ENCODE results near the gene TEX48.

Gene TEX48

DNA sequence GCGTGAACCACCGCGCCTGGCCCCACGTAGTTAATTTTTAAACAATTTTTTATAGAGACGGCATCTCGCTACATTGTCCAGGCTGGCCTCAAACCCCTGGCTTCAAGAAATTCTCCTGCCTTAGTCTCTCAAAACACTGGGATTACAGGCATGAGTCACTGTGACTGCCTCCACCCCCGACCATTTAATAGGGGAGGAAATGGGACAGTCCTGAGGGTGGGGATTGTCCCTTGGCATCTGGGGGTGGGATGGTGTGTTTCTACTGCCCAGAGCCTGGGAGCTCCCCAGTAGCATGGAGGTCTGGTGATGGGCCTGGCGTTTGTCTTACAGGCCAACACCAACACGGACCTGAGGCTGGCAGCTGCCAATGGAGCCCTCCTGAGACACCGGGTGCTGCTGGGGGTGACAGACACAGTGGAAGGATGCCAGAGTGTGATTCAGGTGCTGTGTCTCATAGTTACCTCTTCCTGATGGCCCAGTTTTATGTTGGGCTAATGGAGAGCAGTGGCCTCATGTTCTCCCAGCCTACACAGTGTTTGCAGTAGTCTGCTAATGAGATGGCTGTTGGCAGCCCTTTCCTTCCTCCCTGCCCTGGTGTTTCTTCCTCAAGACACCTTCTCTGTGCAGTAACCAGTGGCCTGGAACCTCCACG is 48.4 kb downstream of the TEX48 start:
- Histone ChIP-seq H3K4me1 (ENCODE audit: control insufficient read depth, insufficient read depth, low read length) (no peaks in the 10 kb centered on the region), H3K9ac (ENCODE audit: low read depth, low read length) (no peak overlapping the region), H3K9me3 (replicated peaks; ENCODE audit: low read length) (no peaks in the 10 kb centered on the region), H3K27me3 (ENCODE audit: control insufficient read depth, insufficient read depth, low read length) (no peaks in the 10 kb centered on the region), H3K4me2 (ENCODE audit: low read length) (no peak overlapping the region), H3K36me3 (ENCODE audit: insufficient read depth, low read length) (no peaks in the 10 kb centered on the region), H3K4me3 (ENCODE audit: low read length) (no peak overlapping the region)

DNA sequence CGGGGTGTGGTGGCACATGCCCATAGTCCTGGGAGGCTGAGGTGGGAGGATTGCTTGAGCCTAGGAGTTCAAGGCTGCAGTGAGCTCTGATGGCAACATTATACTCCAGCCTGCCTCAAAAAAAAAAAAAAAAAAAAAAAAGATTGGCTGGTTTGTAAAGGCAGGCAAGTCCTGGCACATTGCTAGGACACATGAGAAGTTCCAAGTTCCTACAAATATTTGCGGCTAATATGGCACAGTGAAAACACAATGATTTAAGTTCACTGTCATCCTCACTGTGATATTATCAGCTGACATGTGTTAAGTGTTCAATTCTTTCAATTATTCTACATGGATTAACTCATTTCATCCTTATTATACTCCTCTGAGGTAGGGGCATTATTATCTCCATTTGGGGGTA is 50.8 kb downstream of the TEX48 start:
- Histone ChIP-seq H3K9me3 (replicated peaks; ENCODE audit: low read length) (no peaks in the 10 kb centered on the region), H3K4me1 (ENCODE audit: control insufficient read depth, insufficient read depth, low read length) (no peaks in the 10 kb centered on the region), H3K4me2 (ENCODE audit: low read length) (no peak overlapping the region), H3K27me3 (ENCODE audit: control insufficient read depth, insufficient read depth, low read length) (no peaks in the 10 kb centered on the region), H3K9ac (ENCODE audit: low read depth, low read length) (no peak overlapping the region), H3K36me3 (ENCODE audit: insufficient read depth, low read length) (no peaks in the 10 kb centered on the region), H3K4me3 (ENCODE audit: low read length) (no peak overlapping the region)

DNA sequence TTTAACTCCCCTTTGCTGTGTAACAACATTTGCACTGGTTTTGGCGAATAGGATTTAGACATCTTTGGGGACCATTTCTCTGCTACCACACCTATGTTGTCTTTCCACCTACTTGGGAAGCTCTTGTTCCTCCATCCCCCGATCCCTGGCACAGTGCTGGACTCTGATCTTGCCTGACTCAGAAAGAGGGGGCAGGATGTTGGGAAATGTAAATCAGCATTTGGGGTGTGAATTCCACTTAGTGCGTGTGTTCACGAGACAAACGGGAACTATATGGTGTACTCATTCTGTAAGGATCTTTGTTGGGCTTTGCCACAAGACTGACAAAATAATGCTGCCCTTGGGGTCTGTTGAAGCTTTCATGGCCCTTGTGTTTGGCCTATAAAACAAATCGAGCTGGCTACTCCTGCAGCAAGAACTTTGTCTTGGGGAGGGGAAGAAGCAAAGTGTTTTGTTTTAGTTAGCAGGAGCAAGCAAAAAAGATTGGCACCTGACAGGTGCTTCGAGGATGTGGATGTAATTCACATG is 52.4 kb downstream of the TEX48 start:
- Histone ChIP-seq H3K36me3 (ENCODE audit: insufficient read depth, low read length) (no peaks in the 10 kb centered on the region), H3K9me3 (replicated peaks; ENCODE audit: low read length) (no peaks in the 10 kb centered on the region), H3K9ac (ENCODE audit: low read depth, low read length) (no peak overlapping the region), H3K4me3 (ENCODE audit: low read length) (no peak overlapping the region), H3K27me3 (ENCODE audit: control insufficient read depth, insufficient read depth, low read length) (no peaks in the 10 kb centered on the region), H3K4me1 (ENCODE audit: control insufficient read depth, insufficient read depth, low read length) (no peaks in the 10 kb centered on the region), H3K4me2 (ENCODE audit: low read length) (no peak overlapping the region)

DNA sequence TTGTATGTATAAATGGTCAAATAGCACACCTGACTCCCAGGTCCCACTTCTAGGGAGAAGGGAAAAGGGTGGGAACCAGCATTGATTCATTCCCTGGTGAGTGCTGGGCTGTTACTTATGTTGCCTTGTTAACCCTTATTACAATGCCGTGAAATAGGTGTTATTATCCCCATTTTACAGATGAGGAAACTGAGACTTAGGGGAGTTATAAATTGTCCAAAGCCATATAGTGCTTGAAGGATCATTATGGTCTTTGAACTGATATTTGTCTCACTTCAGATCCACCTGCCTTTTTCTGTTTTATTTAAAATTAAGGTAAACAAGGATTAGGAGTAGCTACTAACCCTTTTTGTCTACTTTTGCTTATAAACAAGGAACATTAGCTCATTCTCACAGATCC is 54.4 kb downstream of the TEX48 start:
- no peak overlapping the region for H3K4me3 ChIP-seq (ENCODE audit: low read length)
- peaks cover under 1% of the 10 kb centered on the region for H3K4me1 ChIP-seq (ENCODE audit: control insufficient read depth, insufficient read depth, low read length)
- H3K9me3 ChIP-seq (replicated peaks; ENCODE audit: low read length): no peaks in the 10 kb centered on the region
- no peak overlapping the region for H3K9ac ChIP-seq (ENCODE audit: low read depth, low read length)
- no peaks in the 10 kb centered on the region for H3K27me3 ChIP-seq (ENCODE audit: control insufficient read depth, insufficient read depth, low read length)
- H3K36me3 ChIP-seq (ENCODE audit: insufficient read depth, low read length): no peaks in the 10 kb centered on the region
- H3K4me2 ChIP-seq (ENCODE audit: low read length): no peak overlapping the region

DNA sequence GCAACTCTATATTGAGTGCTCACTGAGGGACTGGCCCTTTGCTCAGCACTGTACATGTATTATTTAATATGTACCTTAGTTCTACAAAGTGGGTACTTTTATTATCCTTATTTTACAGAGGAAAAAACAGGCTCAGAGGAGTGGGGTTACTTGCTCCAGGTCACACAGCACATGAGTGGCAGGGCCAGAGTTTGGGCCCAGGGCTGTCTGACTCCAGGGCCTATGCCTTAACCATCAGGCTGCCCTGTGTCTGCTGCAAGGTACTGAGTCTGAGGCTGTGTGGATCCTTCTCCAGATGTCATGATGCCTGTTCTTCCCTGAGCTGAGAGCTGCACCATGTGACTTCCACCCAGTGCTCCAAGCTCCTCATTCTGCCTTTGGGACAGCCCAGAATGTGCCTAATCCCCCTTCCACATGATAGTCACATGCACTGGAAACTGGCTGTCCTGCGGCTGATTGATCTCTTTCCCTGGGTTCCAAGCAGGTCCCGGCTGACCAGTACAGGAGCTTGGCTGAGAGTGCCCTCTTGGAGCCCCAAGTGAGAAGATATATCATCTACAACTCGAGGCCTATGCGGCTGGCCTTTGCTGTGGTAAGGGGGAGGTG is 55.5 kb downstream of the TEX48 start:
- H3K9ac ChIP-seq (ENCODE audit: low read depth, low read length): no peak overlapping the region
- H3K27me3 ChIP-seq (ENCODE audit: control insufficient read depth, insufficient read depth, low read length): no peaks in the 10 kb centered on the region
- H3K4me2 ChIP-seq (ENCODE audit: low read length): no peak overlapping the region
- no peak overlapping the region for H3K4me3 ChIP-seq (ENCODE audit: low read length)
- no peaks in the 10 kb centered on the region for H3K36me3 ChIP-seq (ENCODE audit: insufficient read depth, low read length)
- peaks cover 11% of the 10 kb centered on the region for H3K4me1 ChIP-seq (ENCODE audit: control insufficient read depth, insufficient read depth, low read length)
- H3K9me3 ChIP-seq (replicated peaks; ENCODE audit: low read length): no peaks in the 10 kb centered on the region

DNA sequence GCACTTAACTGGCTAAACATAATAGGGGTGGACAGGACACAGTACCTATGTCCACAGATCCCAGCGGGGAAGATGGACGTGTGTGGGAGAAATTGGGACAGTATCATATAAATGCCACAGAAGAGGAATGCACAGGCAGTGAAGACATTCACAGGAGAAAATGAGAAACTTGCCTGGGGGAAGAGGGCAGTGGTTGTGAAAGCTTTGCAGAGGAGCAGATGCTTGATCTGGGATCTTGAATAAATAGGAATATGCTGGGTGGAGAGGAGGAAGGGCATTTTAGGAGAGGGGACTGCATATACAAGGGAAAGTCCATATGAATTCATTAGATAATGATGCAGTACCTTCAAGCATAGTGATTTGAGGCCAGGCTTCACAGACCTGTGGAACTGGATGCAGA is 57.3 kb downstream of the TEX48 start:
- Histone ChIP-seq H3K4me2 (ENCODE audit: low read length) (no peak overlapping the region), H3K4me3 (ENCODE audit: low read length) (no peak overlapping the region), H3K36me3 (ENCODE audit: insufficient read depth, low read length) (no peaks in the 10 kb centered on the region), H3K9me3 (replicated peaks; ENCODE audit: low read length) (no peaks in the 10 kb centered on the region), H3K9ac (ENCODE audit: low read depth, low read length) (no peak overlapping the region), H3K4me1 (ENCODE audit: control insufficient read depth, insufficient read depth, low read length) (peaks cover 11% of the 10 kb centered on the region), H3K27me3 (ENCODE audit: control insufficient read depth, insufficient read depth, low read length) (no peaks in the 10 kb centered on the region)

DNA sequence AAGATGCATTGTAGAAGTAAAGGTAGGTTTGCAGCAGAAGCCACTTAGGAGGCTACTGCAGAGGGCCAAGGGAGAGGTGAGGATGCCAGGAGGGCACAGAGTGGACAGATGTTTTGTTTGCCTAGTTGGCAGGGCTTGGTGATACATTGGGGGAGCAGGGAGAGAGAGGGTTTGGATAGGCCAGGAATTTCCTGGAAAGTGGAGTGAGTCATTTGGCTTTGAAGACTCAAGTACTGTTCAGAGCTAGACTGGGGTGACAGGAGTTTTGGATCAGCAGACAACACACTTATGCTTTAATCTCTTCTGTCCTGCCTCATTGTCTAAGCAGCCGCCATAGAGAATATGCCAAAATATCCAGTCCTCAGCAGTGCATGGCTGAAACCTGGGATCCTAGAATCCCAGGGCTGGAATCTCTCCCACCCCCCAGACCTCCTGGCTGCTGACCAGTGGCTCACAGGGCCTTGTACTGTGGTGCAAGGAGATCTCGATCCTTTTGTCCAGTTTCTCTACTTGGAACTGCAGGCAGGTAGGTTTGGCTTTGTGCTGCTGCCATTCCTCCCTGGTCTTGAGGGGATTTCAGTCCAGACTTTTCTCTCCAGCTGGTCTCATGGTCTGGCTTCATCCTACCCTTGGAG is 59.9 kb downstream of the TEX48 start:
- Histone ChIP-seq H3K9ac (ENCODE audit: low read depth, low read length) (no peak overlapping the region), H3K4me1 (ENCODE audit: control insufficient read depth, insufficient read depth, low read length) (peaks cover 11% of the 10 kb centered on the region), H3K4me3 (ENCODE audit: low read length) (no peak overlapping the region), H3K9me3 (replicated peaks; ENCODE audit: low read length) (no peaks in the 10 kb centered on the region), H3K4me2 (ENCODE audit: low read length) (no peak overlapping the region), H3K36me3 (ENCODE audit: insufficient read depth, low read length) (no peaks in the 10 kb centered on the region), H3K27me3 (ENCODE audit: control insufficient read depth, insufficient read depth, low read length) (no peaks in the 10 kb centered on the region)

DNA sequence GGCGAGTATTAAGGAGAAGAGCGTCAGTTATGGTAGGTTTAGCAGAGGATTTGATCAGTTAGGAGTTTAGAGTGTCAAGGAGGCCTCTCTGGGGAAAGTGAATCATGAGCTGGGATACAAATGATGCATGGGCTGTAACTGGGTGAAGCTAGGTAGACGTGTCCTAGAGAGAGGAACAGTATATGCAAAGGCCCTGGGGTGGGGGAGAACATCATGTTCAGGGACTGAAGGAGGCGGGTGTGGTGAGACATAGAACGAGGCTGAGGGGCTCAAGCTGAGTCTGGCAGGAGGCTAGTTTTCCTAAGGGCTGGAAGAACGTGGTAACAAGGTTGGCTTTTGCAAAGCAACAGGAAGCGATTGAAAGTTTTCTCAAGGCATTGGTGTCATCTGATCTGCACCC is 60.4 kb downstream of the TEX48 start:
- H3K4me1 ChIP-seq (ENCODE audit: control insufficient read depth, insufficient read depth, low read length): peaks cover 11% of the 10 kb centered on the region
- no peaks in the 10 kb centered on the region for H3K9me3 ChIP-seq (replicated peaks; ENCODE audit: low read length)

DNA sequence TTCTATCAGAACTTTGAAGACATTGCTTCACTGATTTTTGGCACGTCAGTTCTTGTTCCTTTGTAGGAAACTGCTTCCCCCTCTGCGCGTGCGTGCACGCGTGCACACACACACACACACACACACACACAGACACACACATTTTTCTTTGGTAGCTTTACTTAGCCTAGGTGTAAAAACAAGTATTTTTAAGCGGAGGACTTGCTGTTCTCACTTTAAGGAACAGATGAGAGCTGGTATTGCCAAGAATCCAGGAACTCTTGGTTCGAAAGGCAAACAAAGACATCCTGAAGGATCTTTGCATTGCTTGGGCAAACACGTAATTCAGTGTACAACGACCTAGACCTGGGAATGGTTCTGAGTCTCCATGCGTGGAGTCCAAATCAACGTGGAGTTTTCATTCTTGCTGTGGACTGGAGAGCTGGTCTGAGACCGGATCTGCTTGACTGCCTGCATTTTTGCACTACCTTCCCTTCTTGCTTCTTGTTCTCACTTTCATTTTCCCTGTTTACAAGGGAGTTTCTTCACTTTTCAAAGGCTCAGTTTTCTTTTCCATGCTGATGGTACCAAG is 62.7 kb downstream of the TEX48 start:
- no peak overlapping the region for H3K9ac ChIP-seq (ENCODE audit: low read depth, low read length)
- no peak overlapping the region for H3K4me3 ChIP-seq (ENCODE audit: low read length)
- H3K9me3 ChIP-seq (replicated peaks; ENCODE audit: low read length): no peaks in the 10 kb centered on the region
- no peaks in the 10 kb centered on the region for H3K36me3 ChIP-seq (ENCODE audit: insufficient read depth, low read length)
- H3K4me2 ChIP-seq (ENCODE audit: low read length): no peak overlapping the region
- H3K27me3 ChIP-seq (ENCODE audit: control insufficient read depth, insufficient read depth, low read length): no peaks in the 10 kb centered on the region
- peaks cover 11% of the 10 kb centered on the region for H3K4me1 ChIP-seq (ENCODE audit: control insufficient read depth, insufficient read depth, low read length)

More for the DNA sequence above, 60.4 kb downstream of the TEX48 start:
- no peak overlapping the region for H3K4me3 ChIP-seq (ENCODE audit: low read length)
- H3K4me2 ChIP-seq (ENCODE audit: low read length): no peak overlapping the region
- no peaks in the 10 kb centered on the region for H3K36me3 ChIP-seq (ENCODE audit: insufficient read depth, low read length)
- H3K27me3 ChIP-seq (ENCODE audit: control insufficient read depth, insufficient read depth, low read length): no peaks in the 10 kb centered on the region
- H3K9ac ChIP-seq (ENCODE audit: low read depth, low read length): no peak overlapping the region

DNA sequence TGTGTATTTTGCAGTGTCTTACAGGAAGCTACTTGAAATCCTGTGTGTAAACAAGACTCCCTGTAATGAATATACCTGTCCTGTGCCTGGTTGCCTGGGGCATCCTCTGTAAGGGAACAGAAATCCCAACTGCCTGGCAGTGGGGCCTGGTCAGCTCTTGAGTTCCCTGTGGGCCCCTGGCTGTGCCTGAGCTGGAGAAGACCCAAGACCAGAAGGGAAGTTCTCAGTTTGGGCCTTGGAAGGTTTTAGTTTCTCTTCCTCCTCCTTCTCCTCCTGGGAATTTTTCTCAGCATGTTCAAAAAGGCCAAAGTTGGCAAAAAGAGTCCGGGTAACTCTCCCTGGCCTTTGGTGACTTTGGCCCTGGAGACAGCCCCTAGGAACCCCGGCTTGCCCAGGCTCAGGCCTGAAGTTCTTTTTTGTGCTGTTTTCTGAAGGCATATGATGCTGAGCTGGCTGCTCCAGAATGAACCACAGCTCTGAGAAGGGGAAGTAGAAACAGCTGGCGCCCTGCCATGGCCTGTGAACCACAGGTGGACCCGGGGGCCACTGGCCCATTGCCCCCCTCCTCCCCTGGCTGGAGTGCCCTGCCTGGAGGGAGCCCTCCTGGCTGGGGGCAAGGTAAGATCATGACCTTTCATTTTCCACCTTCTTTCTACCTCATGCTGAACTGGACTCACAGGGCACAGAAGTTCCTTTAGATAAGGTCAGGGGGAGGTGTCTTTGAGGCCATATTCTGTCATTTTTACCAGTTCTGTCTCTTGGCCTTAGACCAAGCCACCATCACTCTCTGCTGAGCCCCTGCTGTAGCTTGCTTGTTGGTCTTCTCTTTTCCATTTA is 65.1 kb downstream of the TEX48 start:
- H3K9ac ChIP-seq (ENCODE audit: low read depth, low read length): no peak overlapping the region
- H3K4me1 ChIP-seq (ENCODE audit: control insufficient read depth, insufficient read depth, low read length): peaks cover 12% of the 10 kb centered on the region
- H3K27me3 ChIP-seq (ENCODE audit: control insufficient read depth, insufficient read depth, low read length): no peaks in the 10 kb centered on the region
- H3K4me3 ChIP-seq (ENCODE audit: low read length): no peak overlapping the region
- H3K9me3 ChIP-seq (replicated peaks; ENCODE audit: low read length): no peaks in the 10 kb centered on the region
- no peak overlapping the region for H3K4me2 ChIP-seq (ENCODE audit: low read length)
- H3K36me3 ChIP-seq (ENCODE audit: insufficient read depth, low read length): no peaks in the 10 kb centered on the region

Data from skeletal muscle satellite cell (primary cell).